DMS 273 (cell line): ENCODE measurements around the gene C16orf89.
A peak's percentile ranks its signal among the peaks of the same experiment; 100 is the strongest.
"Not testable (repeated sequence)": the region's sequence is repeated elsewhere in the genome, so short reads cannot be mapped to it uniquely, and the experiment has no call there.

Experiments
- DNase-seq: peaks from one replicate; lab custom pipeline; 2025; ENCODE audit not compliant: unreplicated experiment; lab: John Stamatoyannopoulos, UW

Gene C16orf89, protein sequence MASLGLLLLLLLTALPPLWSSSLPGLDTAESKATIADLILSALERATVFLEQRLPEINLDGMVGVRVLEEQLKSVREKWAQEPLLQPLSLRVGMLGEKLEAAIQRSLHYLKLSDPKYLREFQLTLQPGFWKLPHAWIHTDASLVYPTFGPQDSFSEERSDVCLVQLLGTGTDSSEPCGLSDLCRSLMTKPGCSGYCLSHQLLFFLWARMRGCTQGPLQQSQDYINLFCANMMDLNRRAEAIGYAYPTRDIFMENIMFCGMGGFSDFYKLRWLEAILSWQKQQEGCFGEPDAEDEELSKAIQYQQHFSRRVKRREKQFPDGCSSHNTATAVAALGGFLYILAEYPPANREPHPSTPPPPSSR

DNA sequence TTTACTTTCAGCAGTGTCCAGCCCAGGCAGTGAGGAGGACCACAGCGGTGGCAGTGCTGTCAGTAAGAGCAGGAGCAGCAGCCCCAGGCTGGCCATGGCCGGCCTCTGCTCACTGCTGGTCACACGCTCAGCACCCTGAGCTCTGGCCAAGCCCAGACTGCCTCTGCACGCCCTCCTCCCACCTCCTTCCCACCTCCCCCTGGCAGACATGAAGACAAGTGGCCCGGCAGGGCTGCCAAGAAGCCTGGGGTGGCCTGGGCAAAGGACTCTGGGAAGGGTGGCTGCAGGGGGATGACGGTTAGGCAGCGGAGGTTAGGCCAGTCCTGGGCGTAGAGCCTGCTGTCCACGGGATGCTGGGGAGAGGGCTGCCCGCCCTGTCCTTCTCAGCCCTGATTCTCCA lies at the start of gene C16orf89:
TSS of gene C16orf89 (minus strand) at position 144 of the 400 bp plus-strand sequence. CDS start at position 96, 48 bp downstream.
- DNase-seq, result no peak

DNA sequence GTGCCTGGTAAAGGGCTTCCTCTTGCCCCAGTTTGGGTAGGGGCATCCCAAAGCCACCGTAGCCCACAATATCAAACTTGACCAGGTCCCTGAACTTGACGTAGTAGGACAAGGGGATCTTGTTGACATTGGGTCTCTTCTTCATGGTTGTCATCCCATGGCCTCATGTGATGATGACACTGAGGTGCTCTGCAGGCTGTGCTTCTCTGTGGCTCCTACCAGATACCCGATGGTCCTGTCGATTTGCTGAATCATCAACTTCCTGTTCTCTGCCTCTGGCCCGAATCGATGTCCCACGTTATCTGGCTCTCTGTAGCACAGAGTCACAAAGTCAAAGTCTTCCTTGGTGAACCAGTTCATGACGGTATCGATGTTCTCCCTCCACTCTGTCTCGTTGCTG lies 45.2 kb upstream of the C16orf89 start:
- not testable (repeated sequence) for DNase-seq

DNA sequence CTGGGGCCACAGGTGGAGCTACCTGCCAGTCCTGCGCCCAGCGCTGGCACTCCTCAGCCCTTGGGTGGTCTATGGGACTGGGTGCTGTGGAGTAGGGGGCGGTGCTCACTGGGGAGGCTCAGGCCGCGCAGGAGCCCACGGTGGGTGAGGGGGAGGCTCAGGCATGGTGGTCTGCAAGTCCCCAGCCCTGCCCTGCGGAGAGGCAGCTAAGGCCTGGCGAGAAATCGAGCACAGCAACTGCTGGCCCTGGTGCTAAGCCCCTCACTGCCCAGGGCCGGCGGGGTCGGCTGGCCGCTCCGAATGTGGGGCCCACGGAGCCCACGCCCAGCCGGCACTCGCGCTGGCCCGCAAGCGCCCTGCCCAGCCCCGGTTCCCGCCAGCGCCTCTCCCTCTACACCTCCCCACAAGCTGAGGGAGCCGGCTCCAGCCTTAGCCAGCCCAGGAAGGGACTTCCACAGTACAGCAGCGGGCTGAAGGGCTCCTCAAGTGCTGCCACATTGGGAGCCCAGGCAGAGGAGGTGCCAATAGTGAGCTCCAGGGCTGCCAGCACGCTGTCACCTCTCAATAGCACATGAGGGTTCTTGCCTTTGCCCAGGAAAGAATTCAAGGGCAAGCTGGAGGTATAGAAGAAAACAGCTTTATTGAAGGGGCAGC lies 42.9 kb upstream of the C16orf89 start:
- no peak for DNase-seq

- not testable (repeated sequence) for DNase-seq
Measured at GRCh38 chr16:5105039-5105438, 39.3 kb upstream of the C16orf89 start.

GRCh38 chr16:5103296-5104032 lies 37.7 kb upstream of the C16orf89 start:
- DNase-seq, result peak; percentile 58

DNA sequence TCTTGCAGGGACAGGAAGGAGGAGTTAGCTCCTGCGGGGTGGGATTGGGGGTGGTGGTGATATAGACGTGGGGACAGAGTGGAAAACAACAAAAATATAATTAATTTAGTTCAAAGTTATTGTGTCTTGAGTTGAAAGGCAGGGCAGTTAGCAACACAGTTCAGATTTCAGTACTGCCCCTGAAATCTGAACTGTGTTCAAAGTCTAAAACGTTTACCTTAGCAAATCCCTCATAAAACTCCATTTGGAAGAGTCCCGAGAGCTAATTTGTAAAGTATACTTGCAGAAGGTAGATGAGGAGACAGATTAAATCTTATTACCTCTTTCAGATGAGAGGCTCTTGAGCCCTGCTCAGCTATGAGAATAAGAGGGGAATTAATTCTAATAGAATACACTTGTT lies 33.4 kb upstream of the C16orf89 start:
- not testable (repeated sequence) for DNase-seq

DNA sequence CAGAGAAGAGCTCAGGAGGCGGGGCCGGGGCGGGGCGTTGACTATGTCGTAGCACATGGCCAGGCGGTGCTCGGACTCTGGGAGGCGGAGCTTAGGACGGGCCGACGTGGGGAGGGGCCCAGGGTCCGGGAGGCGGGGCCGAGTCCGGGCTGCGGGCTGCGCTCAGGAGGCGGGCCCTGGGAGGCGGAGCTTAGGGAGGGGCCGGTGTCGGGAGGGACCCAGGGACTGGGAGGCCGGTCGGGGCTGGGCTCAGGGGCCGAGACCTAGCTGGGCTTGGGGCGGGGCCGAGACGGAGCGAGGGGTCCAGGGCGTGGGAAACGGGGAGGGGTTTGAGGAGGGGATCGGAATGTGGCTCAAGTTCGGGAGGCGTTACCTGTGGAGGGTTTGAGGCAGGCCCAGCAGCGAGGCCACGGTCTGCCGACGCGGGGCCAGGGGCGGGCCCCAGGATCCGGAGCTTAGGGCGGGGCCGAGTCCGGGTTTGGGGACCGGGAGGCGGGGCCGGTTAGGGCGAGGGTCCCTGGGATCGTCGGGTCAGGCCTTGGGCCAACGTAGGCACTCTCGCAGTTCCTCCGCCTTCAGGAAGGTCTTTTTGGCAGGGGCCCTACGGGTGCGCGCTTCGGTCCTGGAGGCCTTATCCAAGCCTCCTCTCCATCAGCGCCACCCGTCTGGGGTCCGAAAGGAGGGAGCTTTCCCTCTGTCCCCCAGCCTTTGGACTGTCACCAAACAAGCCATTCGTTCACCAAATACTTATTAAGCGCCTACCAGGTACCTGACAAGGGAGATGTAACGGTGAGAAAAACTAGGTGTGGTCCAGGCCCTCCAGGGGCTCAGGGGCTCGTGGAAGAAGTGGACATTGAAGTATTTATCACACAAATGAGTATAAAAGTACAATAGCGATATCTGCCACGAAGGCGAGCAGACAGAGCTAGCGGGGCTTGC lies 32.7 kb upstream of the C16orf89 start:
- DNase-seq, result peak; percentile 73

- peak; percentile 99 for DNase-seq
Measured at GRCh38 chr16:5097470-5098220, 31.9 kb upstream of the C16orf89 start, which contains the start of gene EEF2KMT. Gene EEF2KMT, minus strand, starts transcription at chr16:5097795. Its CDS starts 56 bp downstream, at chr16:5097739.

GRCh38 chr16:5097061-5097469 lies 31.3 kb upstream of the C16orf89 start:
- peak; percentile 73 for DNase-seq

DNA sequence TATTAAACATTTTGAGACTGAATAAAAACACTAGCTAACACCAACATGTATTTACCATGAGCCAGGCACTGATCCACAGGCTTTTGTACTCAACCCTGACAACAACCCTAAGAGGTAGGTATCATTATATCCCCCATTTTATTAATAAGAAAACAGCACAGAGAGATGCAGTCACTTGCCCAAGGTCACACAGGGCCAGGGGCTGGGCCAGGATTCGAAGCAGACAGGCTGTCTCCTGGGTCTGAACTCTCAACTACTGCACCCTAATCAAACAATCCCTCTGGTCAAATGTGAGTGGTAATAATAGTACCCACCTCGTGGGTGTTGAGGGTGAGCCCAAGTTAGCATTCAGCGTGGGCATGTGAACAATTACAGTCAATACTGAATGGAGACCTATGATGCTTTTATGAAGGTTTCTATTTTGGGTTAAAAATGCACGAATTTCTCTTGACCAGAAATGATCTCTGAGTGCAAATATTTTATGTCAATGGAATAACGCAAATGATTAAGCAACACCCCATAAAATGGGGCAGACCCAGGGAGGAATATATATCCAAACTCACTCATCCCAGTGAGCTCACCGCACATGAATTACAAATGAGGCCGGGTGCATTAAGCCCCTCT lies 30.8 kb upstream of the C16orf89 start:
- DNase-seq, result not testable (repeated sequence)

- DNase-seq, result not testable (repeated sequence)
Measured at GRCh38 chr16:5095145-5095830, 29.5 kb upstream of the C16orf89 start.

DNA sequence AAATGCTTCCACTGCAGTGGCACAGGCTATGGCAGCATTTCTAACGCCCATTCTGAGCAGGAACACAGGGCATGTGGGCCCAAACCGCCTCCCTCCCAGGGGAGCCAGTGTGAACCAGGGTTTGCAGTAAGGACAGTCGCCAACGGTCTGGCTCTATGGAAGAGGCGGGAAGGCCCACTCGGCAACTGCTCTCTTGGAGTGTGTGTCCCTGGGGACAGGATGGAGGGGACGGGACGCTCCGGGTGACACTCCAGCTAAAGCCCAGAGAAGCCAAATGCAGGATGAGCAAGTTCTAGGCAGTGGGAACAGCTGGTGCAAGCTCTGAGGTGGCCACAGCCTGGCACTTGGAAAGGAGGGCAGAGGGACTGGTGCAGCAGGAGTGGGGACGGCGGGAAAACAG lies 28.0 kb upstream of the C16orf89 start:
- not testable (repeated sequence) for DNase-seq

- DNase-seq, result not testable (repeated sequence)
Measured at GRCh38 chr16:5093081-5093480, 27.3 kb upstream of the C16orf89 start.

DNA sequence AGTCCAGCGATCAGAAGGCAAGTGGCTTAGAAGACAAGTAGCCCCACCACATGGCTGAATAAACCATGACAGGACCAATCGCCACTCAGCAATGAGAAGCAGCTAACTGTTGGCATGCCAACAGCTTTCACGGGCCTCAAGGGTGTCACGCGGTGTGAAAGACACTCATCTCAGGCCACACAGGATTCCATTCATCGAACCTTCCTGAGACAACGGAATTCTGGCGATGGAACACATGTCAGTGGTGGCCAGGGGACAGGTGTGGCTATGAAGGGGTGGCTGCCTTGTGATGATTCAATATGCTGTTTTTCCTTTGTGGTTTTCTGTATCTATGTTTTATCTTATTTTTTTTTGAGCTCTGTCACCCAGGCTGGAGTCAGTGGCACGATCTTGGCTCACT lies 24.8 kb upstream of the C16orf89 start:
- not testable (repeated sequence) for DNase-seq

DNA sequence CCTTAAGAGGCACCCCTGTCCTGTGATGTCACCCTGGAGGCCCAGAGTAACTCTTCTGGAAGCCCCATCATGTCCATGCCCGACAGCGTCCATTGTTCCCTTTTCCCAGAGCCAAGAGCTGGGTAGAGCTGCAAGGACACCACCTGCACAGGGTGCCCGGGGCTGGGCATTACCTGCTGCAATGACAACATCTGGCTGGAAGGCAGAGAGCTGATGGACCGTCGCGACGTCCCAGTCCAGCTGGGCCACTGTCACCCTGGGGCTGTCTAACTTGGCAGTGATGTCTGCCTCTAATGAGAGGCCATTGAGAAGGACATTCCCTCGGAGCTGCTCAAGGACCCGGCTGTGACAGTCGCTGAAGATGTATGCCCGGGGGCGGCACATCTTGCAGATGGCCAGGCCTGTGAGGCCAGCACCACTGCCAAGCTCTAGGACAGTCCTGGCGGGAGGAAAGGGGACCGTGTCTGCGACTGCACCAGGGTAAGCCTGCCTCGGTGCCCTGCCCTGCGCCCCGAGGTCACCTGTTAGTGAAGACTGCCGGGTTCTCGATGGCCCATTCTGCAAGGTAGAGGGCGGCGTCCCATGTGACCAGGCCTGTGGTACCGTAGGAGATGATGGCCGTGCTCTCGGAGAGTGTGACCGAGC lies 24.3 kb upstream of the C16orf89 start:
- DNase-seq, result not testable (repeated sequence)

GRCh38 chr16:5088936-5089335 lies 23.2 kb upstream of the C16orf89 start:
- not testable (repeated sequence) for DNase-seq

- not testable (repeated sequence) for DNase-seq
Measured at GRCh38 chr16:5088086-5088790, 22.5 kb upstream of the C16orf89 start.
